ENCODE results near the gene GFOD1. TPM values are rescaled to one million over a fixed set of nuclear protein-coding genes. Genes with fewer than 3 reads are reported as not detected.

GFOD1 gene
- total RNA-seq, 1 donor from 2014 or later: 2.0 TPM

- no peak for DNase-seq (ENCODE audit: low spot score)
- H3K27me3 Mint-ChIP-seq (ENCODE audit: low read depth): no peaks in the 10 kb centered on the region
- no peaks in the 10 kb centered on the region for H3K36me3 Mint-ChIP-seq (ENCODE audit: low read depth)
- no peak for TF ChIP-seq CTCF (IDR thresholded peaks at IDR 0.05)
- no peak overlapping the region for H3K4me3 Mint-ChIP-seq (ENCODE audit: unreplicated experiment)
- H3K4me1 Mint-ChIP-seq (ENCODE audit: low read depth): peaks cover 5% of the 10 kb centered on the region
- no peak overlapping the region for H3K27ac Mint-ChIP-seq (ENCODE audit: unreplicated experiment)
- H3K9me3 Mint-ChIP-seq (ENCODE audit: low read depth): no peaks in the 10 kb centered on the region
These were observed 8.9 kb downstream of the GFOD1 start for GRCh38 chr6:13478525-13478966.

- peaks cover 10% of the 10 kb centered on the region for H3K4me1 Mint-ChIP-seq (ENCODE audit: low read depth)
- H3K27me3 Mint-ChIP-seq (ENCODE audit: low read depth): no peaks in the 10 kb centered on the region
- H3K9me3 Mint-ChIP-seq (ENCODE audit: low read depth): no peaks in the 10 kb centered on the region
- no peak for TF ChIP-seq CTCF (IDR thresholded peaks at IDR 0.05)
- no peak overlapping the region for H3K27ac Mint-ChIP-seq (ENCODE audit: unreplicated experiment)
- DNase-seq (ENCODE audit: low spot score): no peak
- no peak overlapping the region for H3K4me3 Mint-ChIP-seq (ENCODE audit: unreplicated experiment)
- H3K36me3 Mint-ChIP-seq (ENCODE audit: low read depth): no peaks in the 10 kb centered on the region
These were observed 12.6 kb downstream of the GFOD1 start for GRCh38 chr6:13474787-13475186.

GRCh38 chr6:13474360-13474759 lies 13.0 kb downstream of the GFOD1 start:
- DNase-seq (ENCODE audit: low spot score): no peak
- Mint-ChIP-seq H3K9me3 (ENCODE audit: low read depth) (no peaks in the 10 kb centered on the region), H3K27ac (ENCODE audit: unreplicated experiment) (no peak overlapping the region), H3K4me3 (ENCODE audit: unreplicated experiment) (no peak overlapping the region), H3K27me3 (ENCODE audit: low read depth) (no peaks in the 10 kb centered on the region), H3K36me3 (ENCODE audit: low read depth) (no peaks in the 10 kb centered on the region), H3K4me1 (ENCODE audit: low read depth) (peaks cover 10% of the 10 kb centered on the region)
- no peak for TF ChIP-seq CTCF (IDR thresholded peaks at IDR 0.05)

GRCh38 chr6:13473768-13474165 lies 13.6 kb downstream of the GFOD1 start:
- Mint-ChIP-seq H3K4me3 (ENCODE audit: unreplicated experiment) (no peak overlapping the region), H3K4me1 (ENCODE audit: low read depth) (peaks cover 10% of the 10 kb centered on the region), H3K27me3 (ENCODE audit: low read depth) (no peaks in the 10 kb centered on the region), H3K9me3 (ENCODE audit: low read depth) (peaks cover under 1% of the 10 kb centered on the region), H3K27ac (ENCODE audit: unreplicated experiment) (no peak overlapping the region), H3K36me3 (ENCODE audit: low read depth) (no peaks in the 10 kb centered on the region)
- no peak for DNase-seq (ENCODE audit: low spot score)
- no peak for TF ChIP-seq CTCF (IDR thresholded peaks at IDR 0.05)

- no peak overlapping the region for H3K4me3 Mint-ChIP-seq (ENCODE audit: unreplicated experiment)
- no peak overlapping the region for H3K27ac Mint-ChIP-seq (ENCODE audit: unreplicated experiment)
- H3K27me3 Mint-ChIP-seq (ENCODE audit: low read depth): no peaks in the 10 kb centered on the region
- peaks cover 5% of the 10 kb centered on the region for H3K9me3 Mint-ChIP-seq (ENCODE audit: low read depth)
- DNase-seq (ENCODE audit: low spot score): no peak
- H3K36me3 Mint-ChIP-seq (ENCODE audit: low read depth): no peaks in the 10 kb centered on the region
- H3K4me1 Mint-ChIP-seq (ENCODE audit: low read depth): peaks cover 10% of the 10 kb centered on the region
- TF ChIP-seq CTCF (IDR thresholded peaks at IDR 0.05): no peak
These were observed 14.2 kb downstream of the GFOD1 start for GRCh38 chr6:13472976-13473767.

Data from chondrocyte (in vitro differentiated cells).